AG09309 (cell line): ENCODE results near the gene IRF6.

Experiments used
- DNase-seq: peaks from one replicate; pipeline ENCODE4 v3.0.0-alpha.2; 2010; ENCODE audit warnings: low read depth
- H3K4me3 ChIP-seq: 2 replicates; pipeline ENCODE4 v1.5.1; 2011; ENCODE audit warnings: mild to moderate bottlenecking, low read depth, low read length, moderate library complexity; ENCODE audit not compliant: control insufficient read depth
- TF ChIP-seq, protein P1 (sequence below): IDR thresholded peaks from 2 replicates; pipeline ENCODE4 v1.5.1; 2011; ENCODE audit warnings: mild to moderate bottlenecking, low read depth, low read length, inconsistent platforms; ENCODE audit not compliant: insufficient read depth, control insufficient read depth; ENCODE audit errors: missing control alignments

The IRF6 gene

DNA sequence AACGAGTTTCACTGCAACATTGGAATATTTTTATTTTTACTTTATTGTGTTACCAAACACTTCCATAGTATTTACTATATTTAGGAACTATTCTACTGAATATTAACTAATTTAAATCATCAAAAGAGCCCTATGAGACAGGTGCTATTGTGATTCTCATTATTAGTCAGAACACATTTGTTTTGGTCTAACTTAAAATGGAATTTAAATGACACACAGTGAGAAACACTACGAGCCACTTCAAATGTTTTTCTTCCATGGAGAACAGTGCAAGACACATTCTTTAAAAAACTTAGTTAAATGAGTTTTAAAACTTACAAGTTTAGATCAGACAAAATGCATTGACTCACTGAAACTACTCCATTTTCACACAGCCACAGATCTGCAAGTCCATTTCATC, 56.7 kb downstream of the IRF6 start:
- no peak for DNase-seq
- H3K4me3 ChIP-seq, result no peak overlapping the region
- TF ChIP-seq, protein P1, sequence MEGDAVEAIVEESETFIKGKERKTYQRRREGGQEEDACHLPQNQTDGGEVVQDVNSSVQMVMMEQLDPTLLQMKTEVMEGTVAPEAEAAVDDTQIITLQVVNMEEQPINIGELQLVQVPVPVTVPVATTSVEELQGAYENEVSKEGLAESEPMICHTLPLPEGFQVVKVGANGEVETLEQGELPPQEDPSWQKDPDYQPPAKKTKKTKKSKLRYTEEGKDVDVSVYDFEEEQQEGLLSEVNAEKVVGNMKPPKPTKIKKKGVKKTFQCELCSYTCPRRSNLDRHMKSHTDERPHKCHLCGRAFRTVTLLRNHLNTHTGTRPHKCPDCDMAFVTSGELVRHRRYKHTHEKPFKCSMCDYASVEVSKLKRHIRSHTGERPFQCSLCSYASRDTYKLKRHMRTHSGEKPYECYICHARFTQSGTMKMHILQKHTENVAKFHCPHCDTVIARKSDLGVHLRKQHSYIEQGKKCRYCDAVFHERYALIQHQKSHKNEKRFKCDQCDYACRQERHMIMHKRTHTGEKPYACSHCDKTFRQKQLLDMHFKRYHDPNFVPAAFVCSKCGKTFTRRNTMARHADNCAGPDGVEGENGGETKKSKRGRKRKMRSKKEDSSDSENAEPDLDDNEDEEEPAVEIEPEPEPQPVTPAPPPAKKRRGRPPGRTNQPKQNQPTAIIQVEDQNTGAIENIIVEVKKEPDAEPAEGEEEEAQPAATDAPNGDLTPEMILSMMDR, result no peak

DNA sequence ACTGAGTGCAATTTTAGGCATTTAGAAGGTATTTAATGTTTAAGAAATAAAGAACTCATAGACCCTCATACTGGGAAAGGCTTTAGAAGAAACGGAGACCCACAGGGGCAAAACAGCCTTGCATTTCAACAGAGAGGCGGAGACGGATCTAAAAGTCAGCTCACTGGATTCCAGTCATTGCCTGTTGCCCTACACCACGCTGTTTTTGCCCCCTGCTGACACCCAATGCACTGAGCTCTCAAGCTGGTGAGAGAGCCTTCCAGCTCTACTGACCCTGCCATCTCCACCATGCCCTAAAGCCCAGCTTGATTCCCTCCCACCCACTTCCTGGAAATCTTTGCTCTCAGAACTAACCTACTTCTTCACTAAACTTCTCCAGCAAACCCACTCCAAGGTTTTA, 57.3 kb downstream of the IRF6 start:
- no peak overlapping the region for H3K4me3 ChIP-seq
- TF ChIP-seq, protein P1, result no peak
- no peak for DNase-seq

DNA sequence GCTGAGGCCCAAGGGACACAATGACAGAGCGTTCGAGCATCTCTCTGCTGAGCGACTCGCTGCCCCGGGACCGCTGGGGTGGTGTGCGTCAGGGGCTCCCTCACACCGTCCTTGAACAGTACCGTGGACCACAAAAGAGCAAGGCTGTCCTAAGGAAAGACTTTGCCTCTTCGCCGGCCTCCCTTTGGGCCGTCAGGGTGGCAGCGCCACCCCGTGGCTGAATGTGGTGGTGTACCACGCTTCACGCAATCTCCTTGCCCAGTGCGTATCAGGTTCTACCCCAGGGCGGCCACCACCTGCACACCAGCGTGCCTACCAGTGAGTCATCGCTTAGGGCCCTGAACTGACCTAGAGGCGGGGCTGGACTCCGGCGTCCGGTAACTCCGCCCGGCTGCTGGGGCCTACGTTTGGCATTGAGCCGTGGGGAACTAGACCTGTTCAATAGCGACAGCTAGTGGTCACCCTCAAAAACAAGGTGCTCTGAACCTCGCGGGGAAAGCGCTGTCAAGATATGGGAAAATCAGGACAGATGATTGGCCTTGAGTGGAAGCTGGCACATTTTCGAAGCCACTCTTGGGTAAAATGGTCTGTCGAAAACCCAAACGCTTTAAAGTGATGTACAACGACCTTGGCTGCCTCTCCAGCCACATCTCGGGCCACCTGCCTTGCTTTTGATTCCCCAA, 58.2 kb downstream of the IRF6 start:
- peak overlapping the region; percentile 34 for H3K4me3 ChIP-seq
- TF ChIP-seq, protein P1, result peak; percentile 82
- peak; percentile 80 for DNase-seq

DNA sequence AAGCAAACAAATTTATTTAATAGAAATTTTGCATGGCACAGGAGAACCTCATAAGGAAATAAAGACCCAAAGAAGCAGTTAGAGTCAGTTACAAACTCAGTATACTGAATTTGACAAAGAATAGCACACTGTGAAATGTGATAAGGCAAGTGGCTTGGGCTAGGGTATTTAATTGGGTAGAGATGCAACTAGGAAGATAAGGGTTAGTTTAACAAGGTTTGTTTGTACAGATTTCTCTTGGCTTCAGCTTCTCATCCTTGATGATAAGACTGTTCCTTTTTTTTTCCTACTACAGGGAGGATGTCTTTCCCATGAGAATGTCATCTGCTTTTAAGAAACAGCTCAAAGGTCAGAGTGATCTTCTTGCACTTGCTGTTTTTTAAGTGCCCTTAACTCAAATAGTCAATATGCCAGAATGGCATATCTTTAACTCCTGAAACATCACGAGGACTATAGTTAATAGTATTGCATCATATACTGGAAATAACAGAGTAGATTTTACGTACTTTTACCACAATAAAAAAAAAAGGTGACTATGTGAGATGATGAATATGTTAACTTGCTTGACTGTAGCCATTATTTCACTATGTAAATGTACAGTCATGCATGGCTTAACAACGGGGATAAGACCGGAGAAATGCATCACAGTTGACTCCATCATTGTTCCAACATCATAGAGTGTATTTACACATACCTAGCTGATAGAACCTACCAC, 59.3 kb downstream of the IRF6 start:
- DNase-seq, result no peak
- TF ChIP-seq, protein P1, result no peak
- H3K4me3 ChIP-seq, result no peak overlapping the region

DNA sequence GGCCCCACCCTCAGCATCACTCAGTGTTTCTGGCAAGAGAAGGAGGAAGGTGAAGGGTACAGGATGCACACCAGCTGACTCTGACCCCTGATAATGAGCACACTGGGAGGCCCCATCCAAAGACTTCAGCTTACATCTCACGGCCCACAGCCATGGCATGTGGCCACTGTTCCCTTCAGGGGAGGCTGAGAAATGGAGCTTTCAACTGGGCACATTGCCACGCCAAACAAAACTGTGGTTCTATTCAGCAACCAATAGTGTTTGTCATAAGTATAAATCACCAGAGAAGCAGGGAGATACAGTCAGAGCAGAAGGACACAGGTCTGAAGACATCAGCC, 62.8 kb downstream of the IRF6 start:
- DNase-seq, result peak; percentile 57
- TF ChIP-seq, protein P1, result no peak

DNA sequence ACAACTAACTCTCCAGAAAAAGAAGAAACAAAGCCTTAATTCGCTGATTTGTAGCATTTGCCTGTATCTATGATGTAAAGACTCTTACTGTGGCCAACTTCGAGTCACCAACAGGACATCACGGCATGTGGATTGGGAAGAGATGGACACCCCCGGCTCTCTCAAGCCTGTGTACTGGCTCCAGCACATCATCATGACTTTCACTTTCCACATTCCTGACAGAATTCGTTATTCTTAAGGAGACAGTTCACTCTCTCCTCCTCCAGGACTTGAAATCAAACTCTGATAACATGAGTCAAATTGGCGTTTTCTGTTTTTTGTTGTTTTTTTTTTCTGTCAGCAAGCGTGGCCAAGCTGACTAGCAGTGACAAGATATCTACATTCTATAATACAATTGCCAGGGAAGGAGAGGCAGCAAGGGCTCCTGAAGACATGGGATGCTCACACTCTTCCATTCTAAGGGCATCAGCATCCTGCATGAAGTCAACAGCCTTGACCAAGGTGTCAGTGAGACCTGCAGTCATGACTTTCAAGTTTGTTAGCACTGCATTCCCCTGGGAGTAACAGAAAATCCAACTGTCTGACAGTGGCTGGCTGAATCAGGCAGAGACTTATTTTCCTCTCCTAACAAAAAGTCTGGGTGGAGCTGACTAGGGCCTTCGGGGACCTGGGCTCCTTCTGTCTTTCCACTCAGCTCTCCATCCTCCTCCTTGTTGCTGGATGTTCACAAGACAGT, 63.4 kb downstream of the IRF6 start:
- peak; percentile 28 for DNase-seq
- TF ChIP-seq, protein P1, result no peak
- H3K4me3 ChIP-seq, result no peak overlapping the region

More for the DNA sequence above, 62.8 kb downstream of the IRF6 start:
- no peak overlapping the region for H3K4me3 ChIP-seq
